Left lobe of liver (tissue), 2 donors: ENCODE results near the gene SLC24A4. TPM values are rescaled to one million over a fixed set of nuclear protein-coding genes. Genes with fewer than 3 reads are reported as not detected.

Experiments used
- ATAC-seq: fragments of 200-7000 bp; cut with Tn5 transposase; one replicate; pipeline ENCODE4 v1.9.1; 2020; ENCODE audit warnings: mild to moderate bottlenecking, moderate library complexity
- DNase-seq: peaks from one replicate; pipeline ENCODE4 v3.0.0-alpha.2; 2020; ENCODE audit warnings: low spot score
- total RNA-seq: library from RNA; stranded (reverse); gene quantifications from one replicate; pipeline ENCODE4 v1.2.1, GENCODE V29; 2021
- donor health status: DM: no; HTN: no; CAD: no; lungs with moderate emphysema.
- donor health status: DM: no; HTN: yes; CAD: no.

Gene SLC24A4
- total RNA-seq, 1 donor from 2014 or later: 0.20 TPM

- ATAC-seq (no peak), DNase-seq (no peak)
Observed at GRCh38 chr14:92315050-92315805, 7.7 kb upstream of the SLC24A4 start.

- ATAC-seq: no peak
Observed at GRCh38 chr14:92316176-92316575, 6.8 kb upstream of the SLC24A4 start.

GRCh38 chr14:92316937-92317336 lies 6.0 kb upstream of the SLC24A4 start:
- no peak for ATAC-seq

More at GRCh38 chr14:92316176-92316575, 6.8 kb upstream of the SLC24A4 start:
- DNase-seq: no peak

GRCh38 chr14:92317511-92317910 lies 5.5 kb upstream of the SLC24A4 start:
- ATAC-seq (no peak), DNase-seq (no peak)

More at GRCh38 chr14:92316937-92317336, 6.0 kb upstream of the SLC24A4 start:
- no peak for DNase-seq

GRCh38 chr14:92321701-92322100 lies 1.3 kb upstream of the SLC24A4 start:
- no peak for ATAC-seq
- no peak for DNase-seq

- ATAC-seq: no peak
- no peak for DNase-seq
Observed at GRCh38 chr14:92322516-92322915, 449 bp upstream of the SLC24A4 start.

- no peak for DNase-seq
- ATAC-seq: no peak
Observed at GRCh38 chr14:92323916-92324818, 1.2 kb downstream of the SLC24A4 start.

- no peak for ATAC-seq
Observed at GRCh38 chr14:92325835-92326234, 2.9 kb downstream of the SLC24A4 start.

GRCh38 chr14:92328664-92329255 lies 5.8 kb downstream of the SLC24A4 start:
- DNase-seq: no peak
- ATAC-seq: no peak

More at GRCh38 chr14:92325835-92326234, 2.9 kb downstream of the SLC24A4 start:
- DNase-seq: no peak

- no peak for ATAC-seq
- DNase-seq: no peak
Observed at GRCh38 chr14:92334050-92334449, 11.1 kb downstream of the SLC24A4 start.

- DNase-seq (no peak), ATAC-seq (no peak)
Observed at GRCh38 chr14:92336363-92336762, 13.4 kb downstream of the SLC24A4 start.

GRCh38 chr14:92339426-92339825 lies 16.5 kb downstream of the SLC24A4 start:
- ATAC-seq: no peak
- DNase-seq: no peak

- DNase-seq (no peak), ATAC-seq (no peak)
Observed at GRCh38 chr14:92340071-92340470, 17.1 kb downstream of the SLC24A4 start.

GRCh38 chr14:92340931-92341330 lies 18.0 kb downstream of the SLC24A4 start:
- ATAC-seq (no peak), DNase-seq (no peak)

GRCh38 chr14:92341791-92342190 lies 18.8 kb downstream of the SLC24A4 start:
- no peak for DNase-seq
- ATAC-seq: no peak

- no peak for ATAC-seq
- DNase-seq: no peak
Observed at GRCh38 chr14:92348154-92348553, 25.2 kb downstream of the SLC24A4 start.

GRCh38 chr14:92351750-92352149 lies 28.8 kb downstream of the SLC24A4 start:
- ATAC-seq: no peak
- DNase-seq: no peak

- ATAC-seq: no peak
- DNase-seq: no peak
Observed at GRCh38 chr14:92352158-92352985, 29.4 kb downstream of the SLC24A4 start.

- ATAC-seq (no peak), DNase-seq (no peak)
Observed at GRCh38 chr14:92353447-92353846, 30.5 kb downstream of the SLC24A4 start.

GRCh38 chr14:92356677-92357076 lies 33.7 kb downstream of the SLC24A4 start:
- no peak for DNase-seq
- no peak for ATAC-seq
